ENCODE results near the gene PSKH1. TPM values are rescaled to one million over a fixed set of nuclear protein-coding genes. Genes with fewer than 3 reads are reported as not detected.

Gene PSKH1
- total and polyA plus RNA-seq, 9 of the 15 experiments (the other 6 are each of a cell fraction or from before 2014, with no cell fraction given) = 0.96 to 20.9 (median 9.4) TPM

GRCh38 chr16:67968400-67969253 lies 75.6 kb downstream of the PSKH1 start, which contains the start of gene SLC12A4 (continued):
- TF ChIP-seq KDM5B (IDR thresholded peaks at IDR 0.05; ENCODE audit: insufficient replicate concordance, low read depth, low read length) (peak; percentile 75), ZZZ3 (IDR thresholded peaks at IDR 0.05) (no peak), SUPT5H (IDR thresholded peaks at IDR 0.05) (no peak), TBP (optimal IDR thresholded peaks at IDR 0.05; ENCODE audit: low read depth, low read length) (peak; percentile 31), MBD2 (IDR thresholded peaks at IDR 0.05; ENCODE audit: borderline replicate concordance, low read depth) (0 out of 2 replicates have a peak, but pooled peaks have one; percentile 14), TFAP4 (CRISPR knock-in tag; IDR thresholded peaks at IDR 0.05; ENCODE audit: borderline replicate concordance) (peak; percentile 76; the same call in 1 of the 2 replicates), ZBTB7A (IDR thresholded peaks at IDR 0.05; ENCODE audit: borderline replicate concordance, control insufficient read depth, low read depth, low read length) (peak; percentile 100), ARNT (IDR thresholded peaks at IDR 0.05) (peak in 1 of 2 experiments; percentile 74; a peak in 1 of 4 replicates), JUNB (CRISPR knock-in tag; conservative IDR thresholded peaks at IDR 0.05) (no peak), POLR3A (IDR thresholded peaks at IDR 0.05; ENCODE audit: borderline replicate concordance, extremely low read depth, insufficient read depth, insufficient read length) (no peak), FOS (IDR thresholded peaks at IDR 0.05; ENCODE audit: extremely low read depth, insufficient read length) (no peak)
- TF ChIP-seq, protein P1, sequence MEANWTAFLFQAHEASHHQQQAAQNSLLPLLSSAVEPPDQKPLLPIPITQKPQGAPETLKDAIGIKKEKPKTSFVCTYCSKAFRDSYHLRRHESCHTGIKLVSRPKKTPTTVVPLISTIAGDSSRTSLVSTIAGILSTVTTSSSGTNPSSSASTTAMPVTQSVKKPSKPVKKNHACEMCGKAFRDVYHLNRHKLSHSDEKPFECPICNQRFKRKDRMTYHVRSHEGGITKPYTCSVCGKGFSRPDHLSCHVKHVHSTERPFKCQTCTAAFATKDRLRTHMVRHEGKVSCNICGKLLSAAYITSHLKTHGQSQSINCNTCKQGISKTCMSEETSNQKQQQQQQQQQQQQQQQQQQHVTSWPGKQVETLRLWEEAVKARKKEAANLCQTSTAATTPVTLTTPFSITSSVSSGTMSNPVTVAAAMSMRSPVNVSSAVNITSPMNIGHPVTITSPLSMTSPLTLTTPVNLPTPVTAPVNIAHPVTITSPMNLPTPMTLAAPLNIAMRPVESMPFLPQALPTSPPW (CRISPR knock-in tag; IDR thresholded peaks at IDR 0.05) = peak; percentile 97
- TF ChIP-seq, protein P2, sequence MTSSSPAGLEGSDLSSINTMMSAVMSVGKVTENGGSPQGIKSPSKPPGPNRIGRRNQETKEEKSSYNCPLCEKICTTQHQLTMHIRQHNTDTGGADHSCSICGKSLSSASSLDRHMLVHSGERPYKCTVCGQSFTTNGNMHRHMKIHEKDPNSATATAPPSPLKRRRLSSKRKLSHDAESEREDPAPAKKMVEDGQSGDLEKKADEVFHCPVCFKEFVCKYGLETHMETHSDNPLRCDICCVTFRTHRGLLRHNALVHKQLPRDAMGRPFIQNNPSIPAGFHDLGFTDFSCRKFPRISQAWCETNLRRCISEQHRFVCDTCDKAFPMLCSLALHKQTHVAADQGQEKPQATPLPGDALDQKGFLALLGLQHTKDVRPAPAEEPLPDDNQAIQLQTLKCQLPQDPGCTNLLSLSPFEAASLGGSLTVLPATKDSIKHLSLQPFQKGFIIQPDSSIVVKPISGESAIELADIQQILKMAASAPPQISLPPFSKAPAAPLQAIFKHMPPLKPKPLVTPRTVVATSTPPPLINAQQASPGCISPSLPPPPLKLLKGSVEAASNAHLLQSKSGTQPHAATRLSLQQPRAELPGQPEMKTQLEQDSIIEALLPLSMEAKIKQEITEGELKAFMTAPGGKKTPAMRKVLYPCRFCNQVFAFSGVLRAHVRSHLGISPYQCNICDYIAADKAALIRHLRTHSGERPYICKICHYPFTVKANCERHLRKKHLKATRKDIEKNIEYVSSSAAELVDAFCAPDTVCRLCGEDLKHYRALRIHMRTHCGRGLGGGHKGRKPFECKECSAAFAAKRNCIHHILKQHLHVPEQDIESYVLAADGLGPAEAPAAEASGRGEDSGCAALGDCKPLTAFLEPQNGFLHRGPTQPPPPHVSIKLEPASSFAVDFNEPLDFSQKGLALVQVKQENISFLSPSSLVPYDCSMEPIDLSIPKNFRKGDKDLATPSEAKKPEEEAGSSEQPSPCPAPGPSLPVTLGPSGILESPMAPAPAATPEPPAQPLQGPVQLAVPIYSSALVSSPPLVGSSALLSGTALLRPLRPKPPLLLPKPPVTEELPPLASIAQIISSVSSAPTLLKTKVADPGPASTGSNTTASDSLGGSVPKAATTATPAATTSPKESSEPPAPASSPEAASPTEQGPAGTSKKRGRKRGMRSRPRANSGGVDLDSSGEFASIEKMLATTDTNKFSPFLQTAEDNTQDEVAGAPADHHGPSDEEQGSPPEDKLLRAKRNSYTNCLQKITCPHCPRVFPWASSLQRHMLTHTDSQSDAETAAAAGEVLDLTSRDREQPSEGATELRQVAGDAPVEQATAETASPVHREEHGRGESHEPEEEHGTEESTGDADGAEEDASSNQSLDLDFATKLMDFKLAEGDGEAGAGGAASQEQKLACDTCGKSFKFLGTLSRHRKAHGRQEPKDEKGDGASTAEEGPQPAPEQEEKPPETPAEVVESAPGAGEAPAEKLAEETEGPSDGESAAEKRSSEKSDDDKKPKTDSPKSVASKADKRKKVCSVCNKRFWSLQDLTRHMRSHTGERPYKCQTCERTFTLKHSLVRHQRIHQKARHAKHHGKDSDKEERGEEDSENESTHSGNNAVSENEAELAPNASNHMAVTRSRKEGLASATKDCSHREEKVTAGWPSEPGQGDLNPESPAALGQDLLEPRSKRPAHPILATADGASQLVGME (CRISPR knock-in tag; IDR thresholded peaks at IDR 0.05) = no peak
- TF ChIP-seq, protein P3, sequence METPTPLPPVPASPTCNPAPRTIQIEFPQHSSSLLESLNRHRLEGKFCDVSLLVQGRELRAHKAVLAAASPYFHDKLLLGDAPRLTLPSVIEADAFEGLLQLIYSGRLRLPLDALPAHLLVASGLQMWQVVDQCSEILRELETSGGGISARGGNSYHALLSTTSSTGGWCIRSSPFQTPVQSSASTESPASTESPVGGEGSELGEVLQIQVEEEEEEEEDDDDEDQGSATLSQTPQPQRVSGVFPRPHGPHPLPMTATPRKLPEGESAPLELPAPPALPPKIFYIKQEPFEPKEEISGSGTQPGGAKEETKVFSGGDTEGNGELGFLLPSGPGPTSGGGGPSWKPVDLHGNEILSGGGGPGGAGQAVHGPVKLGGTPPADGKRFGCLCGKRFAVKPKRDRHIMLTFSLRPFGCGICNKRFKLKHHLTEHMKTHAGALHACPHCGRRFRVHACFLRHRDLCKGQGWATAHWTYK (CRISPR knock-in tag; IDR thresholded peaks at IDR 0.05) = 0 out of 2 replicates have a peak, but pooled peaks have one; percentile 8
